Transverse colon (tissue), 3 donors: ENCODE data around the gene MEIS3.

Experiments
- CTCF ChIP-seq, 5 experiments: fragments of 200-600 bp in 3 of 5; fragments of 450-650 bp in 2 of 5; sonication (generic) in 3 of 5; IDR thresholded peaks; 1 replicate in 2 of 5; 2 replicates in 3 of 5; pipeline ENCODE4 v1.5.1; 2016 to 2017; ENCODE audit warnings: antibody characterized with exemption in 5 of 5, inconsistent platforms in 3 of 5, mild to moderate bottlenecking in 2 of 5, moderate library complexity in 1 of 5
- POLR2A ChIP-seq: fragments of 450-650 bp; IDR thresholded peaks from one replicate; pipeline ENCODE4 v1.6.1; 2016; ENCODE audit warnings: antibody characterized with exemption, mild to moderate bottlenecking, moderate library complexity

GRCh38 chr19:47415953-47416642 is 3.2 kb downstream of the MEIS3 start:
- no peak for TF ChIP-seq POLR2A
- TF ChIP-seq CTCF (IDR thresholded peaks at IDR 0.05): no peak
